Endodermal cell (in vitro differentiated cells): ENCODE data around the gene SREBF2. TPM values are rescaled to one million over a fixed set of nuclear protein-coding genes. Genes with fewer than 3 reads are reported as not detected.
A peak's percentile ranks its signal among the peaks of the same experiment; 100 is the strongest.

ENCODE experiments used
- DNase-seq: peaks from one replicate; pipeline ENCODE4 v3.0.0-alpha.2; 2017
- H3K27ac ChIP-seq: 2 replicates; pipeline ENCODE4 v1.5.1; 2013; ENCODE audit warnings: mild to moderate bottlenecking, low read depth, low read length, moderate library complexity
- H3K27me3 ChIP-seq: 2 replicates; pipeline ENCODE4 v1.6.1; 2013; ENCODE audit warnings: mild to moderate bottlenecking, low read length, moderate library complexity; ENCODE audit not compliant: insufficient read depth, control insufficient read depth, poor library complexity, severe bottlenecking
- H3K36me3 ChIP-seq: 2 replicates; pipeline ENCODE4 v1.7.0; 2013; ENCODE audit warnings: mild to moderate bottlenecking, low read length, moderate library complexity; ENCODE audit not compliant: control insufficient read depth, insufficient read depth
- H3K4me1 ChIP-seq: one replicate; pipeline ENCODE4 v1.7.0; 2013; ENCODE audit warnings: low read length; ENCODE audit not compliant: control insufficient read depth, insufficient read depth
- H3K4me3 ChIP-seq: 2 replicates; pipeline ENCODE4 v1.5.1; 2013; ENCODE audit warnings: mild to moderate bottlenecking, low read length, moderate library complexity
- H3K9ac ChIP-seq: 2 replicates; pipeline ENCODE4 v1.6.1; 2013; ENCODE audit warnings: mild to moderate bottlenecking, low read length, moderate library complexity; ENCODE audit not compliant: poor library complexity, severe bottlenecking; ENCODE audit errors: extremely low read depth
- H3K9me3 ChIP-seq: 2 replicates; pipeline ENCODE4 v1.6.1; 2013; ENCODE audit warnings: mild to moderate bottlenecking, low read length, moderate library complexity; ENCODE audit not compliant: control insufficient read depth
- H3K27ac Mint-ChIP-seq: 2 replicates; pipeline ENCODE4 v1.8.0; 2020; ENCODE audit warnings: mixed read lengths
- H3K27me3 Mint-ChIP-seq: 2 replicates; pipeline ENCODE4 v1.8.0; 2021; ENCODE audit warnings: mild to moderate bottlenecking, mixed read lengths; ENCODE audit not compliant: insufficient read depth
- H3K36me3 Mint-ChIP-seq: 2 replicates; pipeline ENCODE4 v1.8.0; 2020; ENCODE audit warnings: low read depth, mixed read lengths
- H3K4me1 Mint-ChIP-seq: 2 replicates; pipeline ENCODE4 v1.8.0; 2020; ENCODE audit warnings: mixed read lengths
- H3K4me3 Mint-ChIP-seq: 2 replicates; pipeline ENCODE4 v1.8.0; 2020; ENCODE audit warnings: mild to moderate bottlenecking, moderate library complexity, mixed read lengths
- H3K9me3 Mint-ChIP-seq: 2 replicates; pipeline ENCODE4 v1.8.0; 2020; ENCODE audit warnings: mild to moderate bottlenecking, mixed read lengths
- WGBS, 2 experiments: methylation state at CpG; one replicate each; pipeline versions ENCODE4 v1.1.5 to v1.1.7; 2013; ENCODE audit warnings: missing lambda C conversion rate in 2 of 2, mixed read lengths in 1 of 2; ENCODE audit not compliant: insufficient coverage in 1 of 2, insufficient read length in 1 of 2; 5-methylcytosine and 5-hydroxymethylcytosine counted together
- total RNA-seq, 2 donors: library from RNA; stranded (reverse); fragmentation: NEBNext Ultra II Directional in 1 of 2; extraction: Animal tissue kit (Norgen Biotek cat#: 25700) in 1 of 2; gene quantifications; 2 replicates in 1 of 2; 3 replicates in 1 of 2; pipeline ENCODE4 v1.2.1, GENCODE V29; 2021
- TF ChIP-seq, protein P1 (sequence below): fragments of 200-600 bp; sonication (generic); conservative IDR thresholded peaks from 2 replicates; pipeline ENCODE4 v1.5.0; 2021; ENCODE audit warnings: antibody characterized with exemption, mild to moderate bottlenecking

The SREBF2 gene
- total RNA-seq, 2 donors from 2014 or later = 125 to 135 TPM

DNA sequence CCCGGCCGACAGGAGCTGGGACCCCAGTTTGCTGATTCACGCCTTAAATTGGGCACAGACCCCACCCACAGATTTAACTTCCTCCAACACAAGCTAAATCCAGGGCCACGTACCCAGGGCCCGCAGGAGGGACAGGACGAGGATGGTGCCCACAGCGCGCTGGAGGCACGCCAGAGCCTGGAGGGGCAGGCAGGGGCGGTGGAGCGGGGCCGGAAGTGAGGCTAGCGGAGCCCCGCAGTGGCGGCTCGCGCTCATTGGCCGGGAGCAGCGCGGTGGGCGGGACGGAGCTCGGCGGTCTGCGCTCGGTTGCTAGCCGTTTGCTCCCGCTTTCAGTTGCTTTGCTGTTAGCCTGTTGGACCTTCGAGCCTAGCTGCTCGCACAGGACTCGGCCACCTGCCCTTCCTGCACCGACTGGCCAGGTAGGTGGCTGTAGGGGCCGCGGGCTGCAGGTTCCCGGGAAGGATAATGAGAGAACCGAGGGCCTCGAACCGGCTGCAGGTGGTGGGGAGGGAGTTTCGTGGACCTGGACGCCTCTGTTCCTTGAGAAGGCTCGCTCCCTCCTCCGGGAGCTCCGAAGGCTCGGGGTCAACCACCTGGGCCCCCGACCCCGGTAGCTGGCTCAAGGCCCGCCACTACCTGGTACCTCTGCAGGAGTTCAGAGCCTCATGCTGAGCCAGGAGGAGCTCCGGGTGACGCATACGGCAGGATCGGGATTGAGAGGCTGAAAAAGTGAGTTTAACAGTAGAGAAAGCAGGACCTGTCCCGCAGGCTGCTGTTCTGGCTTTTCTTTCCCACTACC is 32.4 kb upstream of the SREBF2 start, which contains the start of gene CCDC134:
CCDC134 (plus strand) TSS at position 332 of the 799 bp plus-strand sequence. CDS start 8,212 bp downstream, outside the sequence.
- Histone ChIP-seq H3K27ac (peak within 1 kb of the TSS; percentile 57), H3K9ac (peak within 1 kb of the TSS; percentile 70), H3K4me3 (peak within 1 kb of the TSS; percentile 84), H3K9me3 (no peaks in the 10 kb centered on the region), H3K4me1 (peaks cover 11% of the 10 kb centered on the region), H3K36me3 (no peaks in the 10 kb centered on the region), H3K27me3 (no peaks in the 10 kb centered on the region)
- Mint-ChIP-seq H3K27ac (peak within 1 kb of the TSS; percentile 96), H3K36me3 (peaks cover 11% of the 10 kb centered on the region), H3K27me3 (no peaks in the 10 kb centered on the region), H3K4me1 (peaks cover 19% of the 10 kb centered on the region), H3K4me3 (peak within 1 kb of the TSS; percentile 89), H3K9me3 (no peaks in the 10 kb centered on the region)
- TF ChIP-seq, protein P1, sequence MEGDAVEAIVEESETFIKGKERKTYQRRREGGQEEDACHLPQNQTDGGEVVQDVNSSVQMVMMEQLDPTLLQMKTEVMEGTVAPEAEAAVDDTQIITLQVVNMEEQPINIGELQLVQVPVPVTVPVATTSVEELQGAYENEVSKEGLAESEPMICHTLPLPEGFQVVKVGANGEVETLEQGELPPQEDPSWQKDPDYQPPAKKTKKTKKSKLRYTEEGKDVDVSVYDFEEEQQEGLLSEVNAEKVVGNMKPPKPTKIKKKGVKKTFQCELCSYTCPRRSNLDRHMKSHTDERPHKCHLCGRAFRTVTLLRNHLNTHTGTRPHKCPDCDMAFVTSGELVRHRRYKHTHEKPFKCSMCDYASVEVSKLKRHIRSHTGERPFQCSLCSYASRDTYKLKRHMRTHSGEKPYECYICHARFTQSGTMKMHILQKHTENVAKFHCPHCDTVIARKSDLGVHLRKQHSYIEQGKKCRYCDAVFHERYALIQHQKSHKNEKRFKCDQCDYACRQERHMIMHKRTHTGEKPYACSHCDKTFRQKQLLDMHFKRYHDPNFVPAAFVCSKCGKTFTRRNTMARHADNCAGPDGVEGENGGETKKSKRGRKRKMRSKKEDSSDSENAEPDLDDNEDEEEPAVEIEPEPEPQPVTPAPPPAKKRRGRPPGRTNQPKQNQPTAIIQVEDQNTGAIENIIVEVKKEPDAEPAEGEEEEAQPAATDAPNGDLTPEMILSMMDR = no peak
- peak; percentile 96 for DNase-seq
- WGBS, 2 experiments = 0 to 2% methylated on average over 28 to 52 of the region's 52 CpGs

DNA sequence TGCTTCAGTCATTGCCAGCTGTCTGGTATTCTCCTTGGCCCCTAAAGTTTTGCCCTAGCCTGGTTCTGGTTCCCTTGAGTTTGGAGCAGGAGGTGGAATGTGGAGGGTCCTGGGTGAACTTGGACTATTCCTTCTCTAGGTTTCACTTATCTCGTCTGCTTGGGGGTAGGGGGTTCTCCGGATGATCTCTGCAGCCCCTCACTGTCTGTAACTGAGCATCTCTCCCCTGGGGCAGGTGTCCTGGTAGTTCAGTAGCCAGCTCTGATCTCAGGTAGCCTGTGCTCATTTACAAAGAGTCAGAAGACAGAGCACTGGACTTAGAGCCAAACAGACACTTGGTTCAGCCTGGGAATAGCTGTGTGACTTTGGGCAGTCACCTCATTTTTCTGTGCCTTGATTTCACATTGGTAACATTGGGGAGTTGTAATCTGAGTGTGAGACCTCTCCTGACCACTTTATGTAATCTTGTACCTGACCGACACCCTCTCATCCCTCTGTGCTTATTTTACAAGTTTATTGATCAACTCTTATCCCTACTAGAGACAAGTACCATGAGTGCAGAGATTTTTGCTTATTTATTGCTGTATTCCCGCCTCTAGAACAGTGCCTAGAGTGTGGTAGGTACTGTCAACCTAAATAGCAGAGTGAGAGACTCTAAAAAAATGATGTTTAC is 31.6 kb upstream of the SREBF2 start:
- DNase-seq = no peak
- Histone ChIP-seq H3K4me3 (peak overlapping the region; percentile 84), H3K9ac (peak overlapping the region; percentile 70), H3K9me3 (no peaks in the 10 kb centered on the region), H3K4me1 (peaks cover 11% of the 10 kb centered on the region), H3K36me3 (no peaks in the 10 kb centered on the region), H3K27ac (no peak overlapping the region), H3K27me3 (no peaks in the 10 kb centered on the region)
- TF ChIP-seq, protein P1 = no peak
- H3K4me3 Mint-ChIP-seq = peak overlapping the region; percentile 89
- peaks cover 19% of the 10 kb centered on the region for H3K4me1 Mint-ChIP-seq
- 34 to 46% methylated on average over 4 of the region's 4 CpGs for WGBS, 2 experiments
- H3K27me3 Mint-ChIP-seq = no peaks in the 10 kb centered on the region
- peaks cover 11% of the 10 kb centered on the region for H3K36me3 Mint-ChIP-seq
- H3K9me3 Mint-ChIP-seq = no peaks in the 10 kb centered on the region
- peak overlapping the region; percentile 96 for H3K27ac Mint-ChIP-seq

DNA sequence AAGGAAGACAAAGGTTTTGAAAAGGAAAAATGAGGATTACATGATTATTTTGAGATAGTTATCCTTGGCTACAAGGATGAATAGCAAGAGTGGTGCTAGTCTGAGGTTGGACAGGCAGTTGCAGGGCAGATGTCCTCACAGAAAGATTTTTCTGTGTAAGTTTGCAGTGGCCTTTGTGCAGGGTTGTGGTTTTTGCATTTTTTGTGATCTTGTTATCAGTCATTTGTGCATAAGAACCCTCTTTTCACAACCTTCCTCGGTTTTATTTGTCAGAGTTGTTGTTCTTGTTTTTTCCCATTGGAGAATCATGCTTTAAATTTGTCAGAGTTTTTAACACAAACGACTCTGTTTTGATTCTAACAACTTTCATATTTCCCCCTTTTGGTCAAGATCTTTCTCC is 31.0 kb upstream of the SREBF2 start:
- Mint-ChIP-seq H3K27me3 (no peaks in the 10 kb centered on the region), H3K9me3 (no peaks in the 10 kb centered on the region), H3K36me3 (peaks cover 11% of the 10 kb centered on the region), H3K4me1 (peaks cover 19% of the 10 kb centered on the region), H3K27ac (no peak overlapping the region), H3K4me3 (peak overlapping the region; percentile 89)
- DNase-seq = no peak
- TF ChIP-seq, protein P1 = no peak
- H3K36me3 ChIP-seq = no peaks in the 10 kb centered on the region
- H3K9ac ChIP-seq = no peak overlapping the region
- H3K4me1 ChIP-seq = peaks cover 11% of the 10 kb centered on the region
- peak overlapping the region; percentile 84 for H3K4me3 ChIP-seq
- H3K9me3 ChIP-seq = no peaks in the 10 kb centered on the region
- H3K27ac ChIP-seq = no peak overlapping the region
- no peaks in the 10 kb centered on the region for H3K27me3 ChIP-seq
- WGBS, 2 experiments = 83 to 91% methylated on average over 2 of the region's 2 CpGs
